Islet precursor cell (in vitro differentiated cells): ENCODE results near the gene ZNF273.
"Not testable (repeated sequence)": the region's sequence is repeated elsewhere in the genome, so short reads cannot be mapped to it uniquely, and the experiment has no call there.

Experiments
- DNase-seq: peaks from one replicate; pipeline ENCODE4 v3.0.0-alpha.2; 2018

ZNF273 gene

GRCh38 chr7:64890761-64891362 is 12.2 kb upstream of the ZNF273 start:
- DNase-seq: peak; percentile 23

GRCh38 chr7:64891363-64892081 is 11.6 kb upstream of the ZNF273 start:
- DNase-seq: peak; percentile 25

GRCh38 chr7:64892116-64892515 is 11.0 kb upstream of the ZNF273 start:
- peak; percentile 11 for DNase-seq

- DNase-seq: peak; percentile 11
Measured at GRCh38 chr7:64892666-64893309, 10.3 kb upstream of the ZNF273 start.

- DNase-seq: peak; percentile 14
Measured at GRCh38 chr7:64893401-64893800, 9.7 kb upstream of the ZNF273 start.

- DNase-seq: not testable (repeated sequence)
Measured at GRCh38 chr7:64902461-64902805, 640 bp upstream of the ZNF273 start.

GRCh38 chr7:64904008-64904407 is 935 bp downstream of the ZNF273 start:
- no peak for DNase-seq

- DNase-seq: no peak
Measured at GRCh38 chr7:64905133-64905532, 2.1 kb downstream of the ZNF273 start.

GRCh38 chr7:64905547-64905946 is 2.5 kb downstream of the ZNF273 start:
- no peak for DNase-seq

- DNase-seq: no peak
Measured at GRCh38 chr7:64907641-64908326, 4.7 kb downstream of the ZNF273 start.

GRCh38 chr7:64908358-64908757 is 5.3 kb downstream of the ZNF273 start:
- no peak for DNase-seq

- DNase-seq: no peak
Measured at GRCh38 chr7:64914557-64914956, 11.5 kb downstream of the ZNF273 start.

- DNase-seq: not testable (repeated sequence)
Measured at GRCh38 chr7:64915301-64915700, 12.2 kb downstream of the ZNF273 start.

GRCh38 chr7:64928252-64929187 is 25.4 kb downstream of the ZNF273 start:
- not testable (repeated sequence) for DNase-seq

GRCh38 chr7:64934478-64934877 is 31.4 kb downstream of the ZNF273 start:
- DNase-seq: no peak

GRCh38 chr7:64938540-64938939 is 35.5 kb downstream of the ZNF273 start:
- DNase-seq: no peak

GRCh38 chr7:64940021-64940420 is 36.9 kb downstream of the ZNF273 start:
- not testable (repeated sequence) for DNase-seq

GRCh38 chr7:64944667-64945502 is 41.8 kb downstream of the ZNF273 start:
- peak; percentile 55 for DNase-seq

- no peak for DNase-seq
Measured at GRCh38 chr7:64945503-64946175, 42.6 kb downstream of the ZNF273 start.

- peak; percentile 71 for DNase-seq
Measured at GRCh38 chr7:64946772-64947171, 43.7 kb downstream of the ZNF273 start.
